ENCODE measurements around the gene DTNB.

The DTNB gene

DNA sequence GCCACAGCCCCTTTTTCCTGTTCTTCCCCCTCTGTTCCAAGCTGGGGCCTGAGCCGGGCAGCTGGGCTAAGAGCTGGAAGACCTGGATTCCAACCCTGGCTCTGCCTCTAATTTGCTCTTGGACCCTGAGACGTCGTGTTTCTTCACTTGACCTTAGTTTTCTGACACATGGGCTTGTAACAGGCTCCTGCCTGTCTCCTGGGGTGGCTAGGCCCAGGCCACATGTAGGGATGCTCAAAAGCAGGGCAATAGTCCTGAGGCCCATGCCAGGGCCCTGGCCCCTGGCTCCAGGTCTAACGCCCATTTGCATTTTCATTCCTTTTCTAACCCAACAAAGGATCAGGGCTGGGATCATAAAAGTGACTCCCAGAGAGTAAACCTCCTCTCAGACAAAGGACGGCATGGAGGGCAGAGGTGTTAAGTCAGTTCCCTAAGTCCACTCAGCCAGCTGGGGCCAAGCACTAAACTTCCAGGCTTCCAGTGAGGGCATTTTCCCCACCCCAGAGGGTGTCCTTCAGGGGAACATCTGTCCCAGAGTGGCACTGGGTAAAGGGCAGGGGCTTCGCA, 315.0 kb downstream of the DTNB start:
- no peaks in the 10 kb centered on the region for H3K36me3 ChIP-seq (replicated peaks; ENCODE audit: low read depth, low read length)
- no peaks in the 10 kb centered on the region for H3K79me2 ChIP-seq (ENCODE audit: low read length)
- peaks cover 28% of the 10 kb centered on the region for H3K4me1 ChIP-seq (ENCODE audit: low read length)
- H3K27ac ChIP-seq (ENCODE audit: low read length): no peak overlapping the region
- no peak for TF ChIP-seq CTCF (IDR thresholded peaks at IDR 0.05; ENCODE audit: low read depth, low read length)
- no peak for TF ChIP-seq EZH2phosphoT487 (IDR thresholded peaks at IDR 0.05; ENCODE audit: low read depth)
- no peak overlapping the region for H3K9ac ChIP-seq (ENCODE audit: low read length)
- no peak overlapping the region for H2AFZ ChIP-seq (ENCODE audit: low read depth, low read length)
- H3K27me3 ChIP-seq (ENCODE audit: low read depth, low read length): peaks cover 15% of the 10 kb centered on the region; the same call in 1 of the 2 replicates
- no peak overlapping the region for H3K4me3 ChIP-seq (ENCODE audit: low read length)
- H3K4me2 ChIP-seq (ENCODE audit: low read length): peak overlapping the region; percentile 38; the same call in 1 of the 2 replicates
- H3K9me3 ChIP-seq (ENCODE audit: insufficient read depth, low read length): no peaks in the 10 kb centered on the region
- no peaks in the 10 kb centered on the region for H4K20me1 ChIP-seq (ENCODE audit: insufficient read depth, low read length)

DNA sequence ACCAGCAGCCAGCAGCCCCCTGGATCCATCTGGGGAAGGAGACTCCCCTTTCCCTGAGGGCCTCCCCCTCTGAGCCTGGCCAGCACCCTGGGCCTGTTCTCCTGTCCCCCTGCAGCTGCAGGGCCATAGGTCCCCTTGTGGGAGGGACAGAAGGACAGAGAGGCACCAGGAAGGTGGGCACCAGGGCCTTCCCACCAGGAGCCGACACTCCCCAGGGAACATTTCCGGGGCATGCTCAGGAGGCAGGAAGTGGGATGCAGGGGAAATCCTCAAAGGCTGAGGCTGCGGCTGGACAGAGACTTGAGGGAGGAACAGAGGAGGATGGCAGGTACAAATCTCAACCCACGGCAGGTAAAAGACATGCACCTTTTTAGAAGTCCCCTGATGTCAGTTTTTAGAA, 317.3 kb downstream of the DTNB start:
- H3K4me3 ChIP-seq (ENCODE audit: low read length): no peak overlapping the region
- peaks cover 29% of the 10 kb centered on the region for H3K4me1 ChIP-seq (ENCODE audit: low read length)
- H4K20me1 ChIP-seq (ENCODE audit: insufficient read depth, low read length): no peaks in the 10 kb centered on the region
- H3K4me2 ChIP-seq (ENCODE audit: low read length): no peak overlapping the region
- TF ChIP-seq EZH2phosphoT487 (IDR thresholded peaks at IDR 0.05; ENCODE audit: low read depth): no peak
- TF ChIP-seq CTCF (IDR thresholded peaks at IDR 0.05; ENCODE audit: low read depth, low read length): no peak
- no peaks in the 10 kb centered on the region for H3K79me2 ChIP-seq (ENCODE audit: low read length)
- no peak overlapping the region for H3K9ac ChIP-seq (ENCODE audit: low read length)
- H3K36me3 ChIP-seq (replicated peaks; ENCODE audit: low read depth, low read length): no peaks in the 10 kb centered on the region
- no peak overlapping the region for H3K27ac ChIP-seq (ENCODE audit: low read length)
- no peaks in the 10 kb centered on the region for H3K9me3 ChIP-seq (ENCODE audit: insufficient read depth, low read length)
- H2AFZ ChIP-seq (ENCODE audit: low read depth, low read length): no peak overlapping the region
- H3K27me3 ChIP-seq (ENCODE audit: low read depth, low read length): peaks cover 30% of the 10 kb centered on the region

DNA sequence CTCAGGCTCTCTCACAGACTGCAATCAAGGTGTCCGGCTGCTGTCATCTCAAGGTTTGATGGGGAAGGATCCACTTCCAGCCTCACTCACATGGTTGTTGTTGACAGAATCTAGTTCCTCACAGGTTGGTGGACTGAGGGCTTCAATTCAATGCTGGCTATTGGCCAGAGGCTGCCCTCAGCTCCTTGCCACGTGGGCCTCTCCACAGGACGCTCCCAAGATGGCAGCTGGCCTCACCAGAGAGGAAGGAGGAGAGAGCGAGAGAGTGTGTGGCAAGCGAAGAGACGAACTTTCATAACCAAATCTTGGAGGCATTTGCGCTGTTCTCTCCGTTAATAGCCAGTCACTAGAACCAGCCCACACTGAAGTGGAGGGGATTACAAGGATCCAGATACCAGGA, 318.1 kb downstream of the DTNB start:
- Histone ChIP-seq H3K27me3 (ENCODE audit: low read depth, low read length) (peaks cover 34% of the 10 kb centered on the region), H3K4me3 (ENCODE audit: low read length) (no peak overlapping the region), H3K79me2 (ENCODE audit: low read length) (no peaks in the 10 kb centered on the region), H3K9ac (ENCODE audit: low read length) (no peak overlapping the region), H4K20me1 (ENCODE audit: insufficient read depth, low read length) (no peaks in the 10 kb centered on the region), H3K9me3 (ENCODE audit: insufficient read depth, low read length) (no peaks in the 10 kb centered on the region), H3K4me2 (ENCODE audit: low read length) (no peak overlapping the region), H3K4me1 (ENCODE audit: low read length) (peaks cover 30% of the 10 kb centered on the region), H3K27ac (ENCODE audit: low read length) (no peak overlapping the region), H3K36me3 (replicated peaks; ENCODE audit: low read depth, low read length) (no peaks in the 10 kb centered on the region), H2AFZ (ENCODE audit: low read depth, low read length) (no peak overlapping the region)
- TF ChIP-seq EZH2phosphoT487 (IDR thresholded peaks at IDR 0.05; ENCODE audit: low read depth) (no peak), CTCF (IDR thresholded peaks at IDR 0.05; ENCODE audit: low read depth, low read length) (no peak)

GRCh38 chr2:25354116-25354515, 319.3 kb downstream of the DTNB start:
- Histone ChIP-seq H3K27ac (ENCODE audit: low read length) (no peak overlapping the region), H3K4me2 (ENCODE audit: low read length) (no peak overlapping the region), H3K79me2 (ENCODE audit: low read length) (no peaks in the 10 kb centered on the region), H3K4me3 (ENCODE audit: low read length) (no peak overlapping the region), H2AFZ (ENCODE audit: low read depth, low read length) (no peak overlapping the region), H3K9me3 (ENCODE audit: insufficient read depth, low read length) (no peaks in the 10 kb centered on the region), H3K9ac (ENCODE audit: low read length) (no peak overlapping the region), H3K36me3 (replicated peaks; ENCODE audit: low read depth, low read length) (no peaks in the 10 kb centered on the region), H4K20me1 (ENCODE audit: insufficient read depth, low read length) (no peaks in the 10 kb centered on the region), H3K27me3 (ENCODE audit: low read depth, low read length) (peaks cover 41% of the 10 kb centered on the region), H3K4me1 (ENCODE audit: low read length) (peaks cover 24% of the 10 kb centered on the region)
- TF ChIP-seq CTCF (IDR thresholded peaks at IDR 0.05; ENCODE audit: low read depth, low read length): no peak
- no peak for TF ChIP-seq EZH2phosphoT487 (IDR thresholded peaks at IDR 0.05; ENCODE audit: low read depth)
